Measurements from ENCODE around the gene SCG2. TPM values are rescaled to one million over a fixed set of nuclear protein-coding genes. Genes with fewer than 3 reads are reported as not detected.

Gene SCG2
- total RNA-seq, 2 experiments from 2014 or later, result not detected

GRCh38 chr2:223558970-223559369, 43.2 kb downstream of the SCG2 start:
- H3K27me3 Mint-ChIP-seq, result peaks cover 8% of the 10 kb centered on the region

DNA sequence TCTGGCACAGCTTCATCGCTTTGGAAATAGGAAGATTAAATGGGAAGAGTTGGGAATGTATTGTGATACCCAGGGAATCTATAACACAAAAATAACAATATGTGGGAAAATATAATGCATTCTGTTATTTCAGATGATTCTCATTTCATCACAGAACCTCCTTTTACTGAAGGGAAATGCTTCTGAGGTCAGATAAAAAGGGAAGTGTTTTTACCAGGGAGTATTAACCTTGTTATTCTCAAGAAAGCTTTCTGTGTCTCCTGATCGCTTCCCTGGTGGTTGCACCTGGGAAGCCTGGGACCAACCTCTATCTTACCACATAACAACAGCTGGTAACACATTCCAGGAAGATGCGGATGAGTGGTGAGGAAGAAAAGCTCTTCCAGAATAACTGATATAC, 47.2 kb downstream of the SCG2 start:
- TF ChIP-seq, protein P1, sequence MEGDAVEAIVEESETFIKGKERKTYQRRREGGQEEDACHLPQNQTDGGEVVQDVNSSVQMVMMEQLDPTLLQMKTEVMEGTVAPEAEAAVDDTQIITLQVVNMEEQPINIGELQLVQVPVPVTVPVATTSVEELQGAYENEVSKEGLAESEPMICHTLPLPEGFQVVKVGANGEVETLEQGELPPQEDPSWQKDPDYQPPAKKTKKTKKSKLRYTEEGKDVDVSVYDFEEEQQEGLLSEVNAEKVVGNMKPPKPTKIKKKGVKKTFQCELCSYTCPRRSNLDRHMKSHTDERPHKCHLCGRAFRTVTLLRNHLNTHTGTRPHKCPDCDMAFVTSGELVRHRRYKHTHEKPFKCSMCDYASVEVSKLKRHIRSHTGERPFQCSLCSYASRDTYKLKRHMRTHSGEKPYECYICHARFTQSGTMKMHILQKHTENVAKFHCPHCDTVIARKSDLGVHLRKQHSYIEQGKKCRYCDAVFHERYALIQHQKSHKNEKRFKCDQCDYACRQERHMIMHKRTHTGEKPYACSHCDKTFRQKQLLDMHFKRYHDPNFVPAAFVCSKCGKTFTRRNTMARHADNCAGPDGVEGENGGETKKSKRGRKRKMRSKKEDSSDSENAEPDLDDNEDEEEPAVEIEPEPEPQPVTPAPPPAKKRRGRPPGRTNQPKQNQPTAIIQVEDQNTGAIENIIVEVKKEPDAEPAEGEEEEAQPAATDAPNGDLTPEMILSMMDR (IDR thresholded peaks at IDR 0.05), result no peak
- Mint-ChIP-seq H3K27ac (no peak overlapping the region), H3K9me3 (no peaks in the 10 kb centered on the region), H3K36me3 (ENCODE audit: low read depth) (no peaks in the 10 kb centered on the region), H3K4me3 (no peak overlapping the region), H3K27me3 (peaks cover 6% of the 10 kb centered on the region), H3K4me1 (ENCODE audit: low read depth) (no peaks in the 10 kb centered on the region)
- no peaks in the 10 kb centered on the region for H3K27me3 ChIP-seq (ENCODE audit: control insufficient read depth in 1 of 2, insufficient read depth in 2 of 2, low read length in 2 of 2)
- ATAC-seq (ENCODE audit: poor library complexity) (no peak), DNase-seq (no peak)
- H3K9me3 ChIP-seq (ENCODE audit: control insufficient read depth in 1 of 2, insufficient read depth in 1 of 2, low read length in 2 of 2), result no peaks in the 10 kb centered on the region
- H3K36me3 ChIP-seq (ENCODE audit: insufficient read depth, low read length), result no peaks in the 10 kb centered on the region
- no peak overlapping the region for H3K4me3 ChIP-seq (ENCODE audit: low read length)
- intact Hi-C loops (cut with DNase I, micrococcal nuclease), result no loop called here
- POLR2A ChIA-PET, result no interaction called here
- H3K27ac ChIP-seq (ENCODE audit: low read depth in 1 of 2, low read length in 2 of 2), result no peak overlapping the region
- CTCF ChIA-PET, result no interaction called here
- H3K4me1 ChIP-seq (ENCODE audit: insufficient read depth, low read length), result no peaks in the 10 kb centered on the region

More at GRCh38 chr2:223558970-223559369, 43.2 kb downstream of the SCG2 start:
- Histone ChIP-seq H3K27ac (ENCODE audit: low read depth in 1 of 2, low read length in 2 of 2) (no peak overlapping the region), H3K36me3 (ENCODE audit: insufficient read depth, low read length) (no peaks in the 10 kb centered on the region), H3K9me3 (ENCODE audit: control insufficient read depth in 1 of 2, insufficient read depth in 1 of 2, low read length in 2 of 2) (no peaks in the 10 kb centered on the region), H3K4me3 (ENCODE audit: low read length) (no peak overlapping the region), H3K27me3 (ENCODE audit: control insufficient read depth in 1 of 2, insufficient read depth in 2 of 2, low read length in 2 of 2) (no peaks in the 10 kb centered on the region), H3K4me1 (ENCODE audit: insufficient read depth, low read length) (no peaks in the 10 kb centered on the region)
- POLR2A ChIA-PET, result no interaction called here
- CTCF ChIA-PET, result interaction anchor here (0.6 kb wide), 1 partner anchor 477 kb away, joined by 3 read pairs; no protein-coding TSS in a partner anchor
- intact Hi-C loops (cut with DNase I, micrococcal nuclease), result no loop called here
- no peaks in the 10 kb centered on the region for H3K4me1 Mint-ChIP-seq (ENCODE audit: low read depth)
- H3K27ac Mint-ChIP-seq, result no peak overlapping the region
- H3K36me3 Mint-ChIP-seq (ENCODE audit: low read depth), result no peaks in the 10 kb centered on the region
- H3K9me3 Mint-ChIP-seq, result no peaks in the 10 kb centered on the region
- no peak for ATAC-seq (ENCODE audit: poor library complexity)
- TF ChIP-seq, protein P1 (IDR thresholded peaks at IDR 0.05), result no peak
- DNase-seq, result no peak
- no peak overlapping the region for H3K4me3 Mint-ChIP-seq

- Histone ChIP-seq H3K4me1 (ENCODE audit: insufficient read depth, low read length) (no peaks in the 10 kb centered on the region), H3K36me3 (ENCODE audit: insufficient read depth, low read length) (no peaks in the 10 kb centered on the region), H3K27ac (ENCODE audit: low read depth in 1 of 2, low read length in 2 of 2) (no peak overlapping the region), H3K9me3 (ENCODE audit: control insufficient read depth in 1 of 2, insufficient read depth in 1 of 2, low read length in 2 of 2) (no peaks in the 10 kb centered on the region), H3K4me3 (ENCODE audit: low read length) (no peak overlapping the region), H3K27me3 (ENCODE audit: control insufficient read depth in 1 of 2, insufficient read depth in 2 of 2, low read length in 2 of 2) (no peaks in the 10 kb centered on the region)
- ChIA-PET POLR2A (no interaction called here), CTCF (no interaction called here)
- intact Hi-C loops (cut with DNase I, micrococcal nuclease), result no loop called here
- Mint-ChIP-seq H3K27me3 (no peaks in the 10 kb centered on the region), H3K36me3 (ENCODE audit: low read depth) (no peaks in the 10 kb centered on the region), H3K4me1 (ENCODE audit: low read depth) (no peaks in the 10 kb centered on the region), H3K27ac (no peak overlapping the region), H3K9me3 (no peaks in the 10 kb centered on the region), H3K4me3 (no peak overlapping the region)
- TF ChIP-seq, protein P1 (IDR thresholded peaks at IDR 0.05), result no peak
- DNase-seq (no peak), ATAC-seq (ENCODE audit: poor library complexity) (no peak)
Measured at GRCh38 chr2:223549215-223549614, 52.9 kb downstream of the SCG2 start.

Measured in CD4-positive, alpha-beta T cell (primary cell).